Measurements from ENCODE around the gene PLAGL2. TPM values are rescaled to one million over a fixed set of nuclear protein-coding genes. Genes with fewer than 3 reads are reported as not detected.

PLAGL2 gene
- polyA plus RNA-seq, 3 donors from 2014 or later = 1.3 to 3.4 (median 1.6) TPM

- H3K27me3 Mint-ChIP-seq (ENCODE audit: low read depth in 3 of 3) = peaks cover 2 to 4% (median 2%) of the 10 kb centered on the region in 3 donors
- peaks cover 18 to 22% of the 10 kb centered on the region in 2 donors for H3K4me1 Mint-ChIP-seq
- H3K27ac Mint-ChIP-seq = peak overlapping the region in 2 of 6 donors; percentile 31 to 58
- no peak overlapping the region for H3K4me3 Mint-ChIP-seq
- DNase-seq = no peak
- H3K36me3 Mint-ChIP-seq = peaks cover 0 to 24% (median 3%) of the 10 kb centered on the region in 3 donors
- H3K9me3 Mint-ChIP-seq = no peaks in the 10 kb centered on the region
Measured at GRCh38 chr20:32191873-32192272, 15.7 kb downstream of the PLAGL2 start.

- H3K9me3 Mint-ChIP-seq = no peaks in the 10 kb centered on the region
- H3K27ac Mint-ChIP-seq = peak overlapping the region in 2 of 6 donors; percentile 34 to 78
- peak overlapping the region in 4 of 5 donors; percentile 75 to 86 (median 83) for H3K4me3 Mint-ChIP-seq
- DNase-seq = no peak
- peaks cover 0 to 24% (median 3%) of the 10 kb centered on the region in 3 donors for H3K36me3 Mint-ChIP-seq
- H3K4me1 Mint-ChIP-seq = peaks cover 18 to 22% of the 10 kb centered on the region in 2 donors
- peaks cover 2 to 4% (median 2%) of the 10 kb centered on the region in 3 donors for H3K27me3 Mint-ChIP-seq (ENCODE audit: low read depth in 3 of 3)
Measured at GRCh38 chr20:32191422-32191821, 16.1 kb downstream of the PLAGL2 start.

DNA sequence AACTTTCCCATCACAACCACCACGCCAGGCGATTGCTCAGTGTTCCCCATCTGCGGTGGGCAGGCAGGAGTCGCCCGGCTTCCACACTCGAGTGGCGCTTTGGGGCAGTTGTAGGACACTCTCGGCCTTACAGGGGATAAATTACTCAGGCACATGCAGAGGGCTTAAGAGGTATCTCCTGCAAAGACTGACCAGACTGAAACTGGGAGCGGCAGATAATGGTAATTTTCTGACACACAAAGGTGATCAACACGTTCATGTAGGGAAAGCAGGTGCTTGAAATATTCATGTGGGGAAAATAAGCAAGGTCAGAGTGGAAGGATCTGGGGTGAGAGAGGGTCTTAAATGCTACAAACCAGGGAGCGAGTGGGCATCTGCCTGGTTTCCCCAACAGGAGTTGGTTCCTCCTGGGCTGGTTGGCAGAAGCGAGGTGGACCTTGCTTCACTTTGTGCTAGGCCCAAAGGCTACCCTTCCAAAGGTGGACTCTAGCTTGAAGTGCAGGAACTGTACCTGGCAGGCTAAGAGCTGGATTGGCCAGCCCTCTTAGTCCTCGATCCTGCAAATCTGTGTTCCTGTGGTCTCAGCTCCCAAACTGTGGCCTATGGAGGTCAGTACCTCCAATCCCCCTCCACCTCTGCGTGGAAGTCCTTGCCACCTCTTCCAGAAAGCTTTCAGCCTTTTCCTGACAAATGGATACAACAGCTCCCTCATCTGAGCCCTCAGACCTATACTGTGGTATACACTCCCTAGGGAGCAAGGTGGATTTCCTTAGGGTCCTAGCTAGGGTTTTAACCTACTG lies 16.7 kb downstream of the PLAGL2 start:
- peaks cover 2 to 4% (median 2%) of the 10 kb centered on the region in 3 donors for H3K27me3 Mint-ChIP-seq (ENCODE audit: low read depth in 3 of 3)
- no peaks in the 10 kb centered on the region for H3K9me3 Mint-ChIP-seq
- peaks cover 18 to 22% of the 10 kb centered on the region in 2 donors for H3K4me1 Mint-ChIP-seq
- peak overlapping the region; percentile 75 to 86 (median 83) for H3K4me3 Mint-ChIP-seq
- H3K36me3 Mint-ChIP-seq = peaks cover 0 to 18% (median 3%) of the 10 kb centered on the region in 3 donors
- no peak for DNase-seq
- H3K27ac Mint-ChIP-seq = peak overlapping the region; percentile 58 to 85 (median 78)

- peaks cover 0 to 9% (median 3%) of the 10 kb centered on the region in 3 donors for H3K36me3 Mint-ChIP-seq
- H3K9me3 Mint-ChIP-seq = no peaks in the 10 kb centered on the region
- peak overlapping the region; percentile 75 to 87 (median 83) for H3K4me3 Mint-ChIP-seq
- H3K27ac Mint-ChIP-seq = peak overlapping the region; percentile 58 to 85 (median 80)
- peak; percentile 55 to 63 (median 56) for DNase-seq
- H3K27me3 Mint-ChIP-seq (ENCODE audit: low read depth in 3 of 3) = peaks cover 2 to 4% (median 2%) of the 10 kb centered on the region in 3 donors
- peaks cover 18 to 22% of the 10 kb centered on the region in 2 donors for H3K4me1 Mint-ChIP-seq
Measured at GRCh38 chr20:32189691-32190615, 17.6 kb downstream of the PLAGL2 start.

- Mint-ChIP-seq H3K27ac (peak overlapping the region in 2 of 6 donors; percentile 8 to 87), H3K4me1 (peaks cover 16 to 22% of the 10 kb centered on the region in 2 donors)
Measured at GRCh38 chr20:32189123-32189410, 18.5 kb downstream of the PLAGL2 start.

DNA sequence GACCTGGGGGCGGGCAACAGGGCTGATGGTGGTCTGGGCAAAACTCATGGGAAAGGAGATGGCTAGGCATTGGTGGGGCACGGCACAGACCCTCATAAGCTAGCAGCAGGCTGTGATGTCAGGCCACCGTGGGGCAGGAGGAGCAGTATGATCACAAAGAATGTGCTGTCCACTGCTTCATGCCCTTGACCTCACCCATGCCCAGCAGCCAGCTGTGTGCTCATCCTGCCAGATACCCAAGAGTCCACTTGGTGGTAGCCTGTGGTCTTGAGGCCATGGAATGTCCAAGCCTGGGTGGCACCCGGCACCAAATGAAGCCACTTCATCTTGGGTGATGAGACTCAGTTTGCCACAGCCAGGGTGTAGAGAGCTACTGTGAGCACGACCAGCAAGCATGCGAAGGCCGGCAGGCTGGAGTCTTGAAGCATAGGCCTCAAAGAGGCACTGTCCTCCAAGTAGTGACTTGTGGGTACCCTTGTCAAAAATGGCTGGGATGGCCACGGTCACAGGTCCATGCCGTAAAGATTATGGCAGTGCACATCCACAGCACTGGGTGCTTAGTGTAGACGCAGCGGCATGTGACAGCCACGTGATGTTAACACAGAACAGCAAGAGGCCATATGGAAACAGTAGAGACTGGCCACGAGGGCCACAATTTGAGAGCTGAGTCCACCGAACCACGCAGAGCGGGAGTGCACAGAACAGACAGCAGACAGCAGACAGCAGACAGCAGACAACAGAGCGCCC lies 19.0 kb downstream of the PLAGL2 start:
- DNase-seq = no peak
- H3K36me3 Mint-ChIP-seq = peaks cover 0 to under 1% (median 0%) of the 10 kb centered on the region in 3 donors
- peak overlapping the region; percentile 8 to 87 (median 42) for H3K27ac Mint-ChIP-seq
- H3K27me3 Mint-ChIP-seq (ENCODE audit: low read depth in 3 of 3) = peaks cover 0 to 4% (median 2%) of the 10 kb centered on the region in 3 donors
- no peaks in the 10 kb centered on the region for H3K9me3 Mint-ChIP-seq
- peak overlapping the region; percentile 73 to 87 (median 83) for H3K4me3 Mint-ChIP-seq
- peaks cover 15 to 22% of the 10 kb centered on the region in 2 donors for H3K4me1 Mint-ChIP-seq

More at GRCh38 chr20:32189123-32189410, 18.5 kb downstream of the PLAGL2 start:
- Mint-ChIP-seq H3K27me3 (ENCODE audit: low read depth in 3 of 3) (peaks cover 0 to 4% (median 2%) of the 10 kb centered on the region in 3 donors), H3K36me3 (peaks cover 0 to 5% (median 0%) of the 10 kb centered on the region in 3 donors), H3K9me3 (no peaks in the 10 kb centered on the region), H3K4me3 (peak overlapping the region; percentile 74 to 87 (median 83))
- no peak for DNase-seq

DNA sequence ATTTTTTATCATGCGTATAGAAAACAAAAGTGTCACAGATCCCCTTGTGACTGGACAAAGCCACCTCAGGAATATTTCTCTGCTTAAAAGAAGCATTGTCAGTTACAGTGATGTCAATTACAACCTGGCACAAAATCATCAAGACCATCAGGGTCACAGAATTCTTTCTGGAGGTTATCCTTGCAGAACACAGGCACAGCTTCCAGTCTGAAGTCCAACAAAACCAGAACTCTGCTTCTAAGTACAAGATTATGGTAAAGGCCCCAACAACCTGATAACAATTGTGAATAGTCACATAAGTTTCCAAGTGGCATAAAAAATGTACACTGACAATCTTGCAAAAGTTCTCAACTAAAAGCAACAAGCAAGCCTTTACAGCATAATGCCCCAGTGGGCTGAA lies 21.0 kb downstream of the PLAGL2 start:
- Mint-ChIP-seq H3K36me3 (no peaks in the 10 kb centered on the region), H3K9me3 (no peaks in the 10 kb centered on the region), H3K27me3 (ENCODE audit: low read depth in 3 of 3) (peaks cover 0 to 4% (median 2%) of the 10 kb centered on the region in 3 donors), H3K4me1 (peaks cover 15 to 22% of the 10 kb centered on the region in 2 donors), H3K27ac (no peak overlapping the region), H3K4me3 (no peak overlapping the region)
- no peak for DNase-seq

- DNase-seq = no peak
- Mint-ChIP-seq H3K36me3 (no peaks in the 10 kb centered on the region), H3K4me3 (no peak overlapping the region), H3K27ac (no peak overlapping the region), H3K9me3 (no peaks in the 10 kb centered on the region), H3K4me1 (peaks cover 8 to 13% of the 10 kb centered on the region in 2 donors), H3K27me3 (ENCODE audit: low read depth in 3 of 3) (peaks cover 0 to 3% (median 2%) of the 10 kb centered on the region in 3 donors)
Measured at GRCh38 chr20:32184961-32185603, 22.5 kb downstream of the PLAGL2 start.

- no peaks in the 10 kb centered on the region for H3K9me3 Mint-ChIP-seq
- peaks cover 4 to 6% of the 10 kb centered on the region in 2 donors for H3K4me1 Mint-ChIP-seq
- H3K36me3 Mint-ChIP-seq = no peaks in the 10 kb centered on the region
- H3K27ac Mint-ChIP-seq = no peak overlapping the region
- peaks cover 0 to 3% (median 2%) of the 10 kb centered on the region in 3 donors for H3K27me3 Mint-ChIP-seq (ENCODE audit: low read depth in 3 of 3)
- no peak for DNase-seq
- no peak overlapping the region for H3K4me3 Mint-ChIP-seq
Measured at GRCh38 chr20:32183947-32184635, 23.5 kb downstream of the PLAGL2 start.

DNA sequence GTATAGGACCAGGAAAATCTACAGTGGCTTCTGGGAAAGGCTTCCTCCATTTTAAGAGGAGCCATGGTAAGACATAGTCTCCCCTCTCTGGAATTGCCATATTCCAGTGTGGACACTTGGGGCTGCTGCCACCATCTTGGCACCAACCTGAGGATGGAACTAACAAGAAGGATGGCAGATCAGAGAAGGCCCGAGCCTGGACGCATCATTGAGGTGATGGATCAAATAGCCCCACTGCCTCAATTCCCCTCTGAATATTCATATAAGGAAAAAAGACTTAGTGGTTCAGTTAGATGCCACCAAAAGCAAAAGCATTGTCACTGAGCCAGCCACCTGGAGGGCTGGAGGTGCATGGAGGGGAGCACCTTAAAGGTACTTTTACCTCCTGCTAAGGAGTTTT lies 25.9 kb downstream of the PLAGL2 start:
- no peak overlapping the region for H3K27ac Mint-ChIP-seq
- peaks cover 0 to 7% (median 0%) of the 10 kb centered on the region in 3 donors for H3K36me3 Mint-ChIP-seq
- no peaks in the 10 kb centered on the region for H3K4me1 Mint-ChIP-seq

DNA sequence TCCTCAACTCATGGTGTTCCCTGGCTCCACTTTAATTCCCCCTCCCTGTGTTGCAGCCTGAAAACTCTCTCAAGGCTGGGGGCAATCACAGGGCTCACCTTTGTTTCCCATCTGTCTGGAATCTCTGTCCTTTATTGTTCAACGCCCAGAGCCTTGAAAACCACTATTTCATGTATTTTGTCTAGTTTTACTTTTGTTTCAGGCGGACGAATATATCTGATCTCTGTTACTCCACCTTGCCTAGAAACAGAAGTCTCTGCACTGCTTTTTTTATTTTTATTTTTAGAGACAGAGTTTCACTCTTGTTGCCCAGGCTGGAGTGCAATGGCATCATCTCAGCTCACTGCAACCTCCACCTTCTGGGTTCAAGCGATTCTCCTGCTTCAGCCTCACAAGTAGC lies 27.6 kb downstream of the PLAGL2 start:
- Mint-ChIP-seq H3K9me3 (no peaks in the 10 kb centered on the region), H3K4me3 (no peak overlapping the region), H3K27ac (peak overlapping the region in 1 of 6 donors; percentile 68), H3K36me3 (peaks cover 0 to 7% (median 0%) of the 10 kb centered on the region in 3 donors), H3K4me1 (no peaks in the 10 kb centered on the region), H3K27me3 (ENCODE audit: low read depth in 3 of 3) (no peaks in the 10 kb centered on the region)
- DNase-seq = no peak

More for the DNA sequence above, 25.9 kb downstream of the PLAGL2 start:
- Mint-ChIP-seq H3K27me3 (ENCODE audit: low read depth in 3 of 3) (no peaks in the 10 kb centered on the region), H3K4me3 (no peak overlapping the region), H3K9me3 (no peaks in the 10 kb centered on the region)
- DNase-seq = no peak

DNA sequence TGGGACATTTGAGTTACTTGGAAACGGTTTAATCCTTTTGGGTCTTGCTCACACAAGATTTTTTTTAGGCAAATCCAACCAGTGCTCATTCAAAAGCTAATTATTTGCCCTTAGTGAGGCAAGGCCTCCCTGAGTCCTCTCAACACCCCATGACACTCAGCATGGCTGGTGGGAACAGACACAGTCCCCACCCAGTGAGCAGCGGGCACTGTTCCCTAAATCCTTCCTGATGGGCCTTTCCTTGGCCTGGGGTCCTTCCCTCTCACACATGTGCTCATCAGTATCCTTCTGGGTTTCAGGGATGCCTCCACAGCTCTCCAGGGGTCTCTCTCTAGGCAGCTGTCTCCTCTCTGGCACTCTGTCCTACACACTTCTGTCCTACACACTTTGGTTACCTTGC lies 28.0 kb downstream of the PLAGL2 start:
- H3K4me3 Mint-ChIP-seq = no peak overlapping the region
- no peaks in the 10 kb centered on the region for H3K9me3 Mint-ChIP-seq
- no peak for DNase-seq
- no peaks in the 10 kb centered on the region for H3K27me3 Mint-ChIP-seq (ENCODE audit: low read depth in 3 of 3)
- no peaks in the 10 kb centered on the region for H3K4me1 Mint-ChIP-seq
- H3K27ac Mint-ChIP-seq = peak overlapping the region in 1 of 6 donors; percentile 68
- H3K36me3 Mint-ChIP-seq = peaks cover 0 to 7% (median 0%) of the 10 kb centered on the region in 3 donors
